ENCODE data around the gene STOX2.

STOX2 gene

GRCh38 chr4:184030036-184030435, 124.9 kb downstream of the STOX2 start:
- TF ChIP-seq EZH2phosphoT487 (IDR thresholded peaks at IDR 0.05; ENCODE audit: low read depth): no peak
- H3K4me1 ChIP-seq (ENCODE audit: low read length): no peaks in the 10 kb centered on the region
- no peak overlapping the region for H3K9ac ChIP-seq (ENCODE audit: low read length)
- H3K27ac ChIP-seq (ENCODE audit: low read length): no peak overlapping the region
- no peak overlapping the region for H3K4me3 ChIP-seq (ENCODE audit: low read length)
- no peaks in the 10 kb centered on the region for H3K36me3 ChIP-seq (replicated peaks; ENCODE audit: low read depth, low read length)
- H3K4me2 ChIP-seq (ENCODE audit: low read length): no peak overlapping the region
- H4K20me1 ChIP-seq (ENCODE audit: insufficient read depth, low read length): no peaks in the 10 kb centered on the region
- no peaks in the 10 kb centered on the region for H3K9me3 ChIP-seq (ENCODE audit: insufficient read depth, low read length)
- H2AFZ ChIP-seq (ENCODE audit: low read depth, low read length): no peak overlapping the region
- no peaks in the 10 kb centered on the region for H3K79me2 ChIP-seq (ENCODE audit: low read length)
- H3K27me3 ChIP-seq (ENCODE audit: low read depth, low read length): no peaks in the 10 kb centered on the region

GRCh38 chr4:184030764-184031163, 125.7 kb downstream of the STOX2 start:
- Histone ChIP-seq H3K36me3 (replicated peaks; ENCODE audit: low read depth, low read length) (no peaks in the 10 kb centered on the region), H3K4me2 (ENCODE audit: low read length) (no peak overlapping the region), H3K4me3 (ENCODE audit: low read length) (no peak overlapping the region), H3K79me2 (ENCODE audit: low read length) (no peaks in the 10 kb centered on the region), H2AFZ (ENCODE audit: low read depth, low read length) (no peak overlapping the region), H3K9me3 (ENCODE audit: insufficient read depth, low read length) (no peaks in the 10 kb centered on the region), H4K20me1 (ENCODE audit: insufficient read depth, low read length) (no peaks in the 10 kb centered on the region), H3K27ac (ENCODE audit: low read length) (no peak overlapping the region), H3K4me1 (ENCODE audit: low read length) (no peaks in the 10 kb centered on the region), H3K27me3 (ENCODE audit: low read depth, low read length) (no peaks in the 10 kb centered on the region), H3K9ac (ENCODE audit: low read length) (no peak overlapping the region)
- TF ChIP-seq CTCF (IDR thresholded peaks at IDR 0.05; ENCODE audit: low read depth, low read length): no peak
- no peak for TF ChIP-seq EZH2phosphoT487 (IDR thresholded peaks at IDR 0.05; ENCODE audit: low read depth)

- Histone ChIP-seq H3K36me3 (replicated peaks; ENCODE audit: low read depth, low read length) (no peaks in the 10 kb centered on the region), H3K4me2 (ENCODE audit: low read length) (no peak overlapping the region), H3K79me2 (ENCODE audit: low read length) (no peaks in the 10 kb centered on the region), H4K20me1 (ENCODE audit: insufficient read depth, low read length) (no peaks in the 10 kb centered on the region), H3K9me3 (ENCODE audit: insufficient read depth, low read length) (no peaks in the 10 kb centered on the region), H3K4me1 (ENCODE audit: low read length) (no peaks in the 10 kb centered on the region), H3K27ac (ENCODE audit: low read length) (no peak overlapping the region), H3K4me3 (ENCODE audit: low read length) (no peak overlapping the region), H2AFZ (ENCODE audit: low read depth, low read length) (no peak overlapping the region), H3K9ac (ENCODE audit: low read length) (no peak overlapping the region), H3K27me3 (ENCODE audit: low read depth, low read length) (no peaks in the 10 kb centered on the region)
- TF ChIP-seq CTCF (IDR thresholded peaks at IDR 0.05; ENCODE audit: low read depth, low read length) (no peak), EZH2phosphoT487 (IDR thresholded peaks at IDR 0.05; ENCODE audit: low read depth) (no peak)
Measured at GRCh38 chr4:184032091-184032490, 127.0 kb downstream of the STOX2 start.

- H4K20me1 ChIP-seq (ENCODE audit: insufficient read depth, low read length): no peaks in the 10 kb centered on the region
- H3K4me1 ChIP-seq (ENCODE audit: low read length): no peaks in the 10 kb centered on the region
- no peak for TF ChIP-seq CTCF (IDR thresholded peaks at IDR 0.05; ENCODE audit: low read depth, low read length)
- no peak for TF ChIP-seq EZH2phosphoT487 (IDR thresholded peaks at IDR 0.05; ENCODE audit: low read depth)
- H3K4me2 ChIP-seq (ENCODE audit: low read length): no peak overlapping the region
- no peaks in the 10 kb centered on the region for H3K9me3 ChIP-seq (ENCODE audit: insufficient read depth, low read length)
- no peaks in the 10 kb centered on the region for H3K36me3 ChIP-seq (replicated peaks; ENCODE audit: low read depth, low read length)
- no peak overlapping the region for H3K9ac ChIP-seq (ENCODE audit: low read length)
- H3K27ac ChIP-seq (ENCODE audit: low read length): no peak overlapping the region
- no peaks in the 10 kb centered on the region for H3K79me2 ChIP-seq (ENCODE audit: low read length)
- H2AFZ ChIP-seq (ENCODE audit: low read depth, low read length): no peak overlapping the region
- no peaks in the 10 kb centered on the region for H3K27me3 ChIP-seq (ENCODE audit: low read depth, low read length)
- no peak overlapping the region for H3K4me3 ChIP-seq (ENCODE audit: low read length)
Measured at GRCh38 chr4:184039963-184040383, 134.9 kb downstream of the STOX2 start.

GRCh38 chr4:184041156-184041555, 136.0 kb downstream of the STOX2 start:
- Histone ChIP-seq H3K36me3 (replicated peaks; ENCODE audit: low read depth, low read length) (no peaks in the 10 kb centered on the region), H3K4me2 (ENCODE audit: low read length) (no peak overlapping the region), H3K9ac (ENCODE audit: low read length) (no peak overlapping the region), H4K20me1 (ENCODE audit: insufficient read depth, low read length) (no peaks in the 10 kb centered on the region), H3K27me3 (ENCODE audit: low read depth, low read length) (no peaks in the 10 kb centered on the region), H2AFZ (ENCODE audit: low read depth, low read length) (no peak overlapping the region), H3K27ac (ENCODE audit: low read length) (no peak overlapping the region), H3K79me2 (ENCODE audit: low read length) (no peaks in the 10 kb centered on the region), H3K4me1 (ENCODE audit: low read length) (no peaks in the 10 kb centered on the region), H3K4me3 (ENCODE audit: low read length) (no peak overlapping the region), H3K9me3 (ENCODE audit: insufficient read depth, low read length) (no peaks in the 10 kb centered on the region)
- TF ChIP-seq EZH2phosphoT487 (IDR thresholded peaks at IDR 0.05; ENCODE audit: low read depth) (no peak), CTCF (IDR thresholded peaks at IDR 0.05; ENCODE audit: low read depth, low read length) (no peak)

Measured in OCI-LY3 (cell line).